ENCODE measurements around the gene FGF22. TPM values are rescaled to one million over a fixed set of nuclear protein-coding genes. Genes with fewer than 3 reads are reported as not detected.
A peak's percentile ranks its signal among the peaks of the same experiment; 100 is the strongest.

The FGF22 gene
- total and polyA plus RNA-seq, 10 of the 15 experiments (the other 5 are each of a cell fraction or from before 2014, with no cell fraction given), result 0.05 TPM; not detected in 9

DNA sequence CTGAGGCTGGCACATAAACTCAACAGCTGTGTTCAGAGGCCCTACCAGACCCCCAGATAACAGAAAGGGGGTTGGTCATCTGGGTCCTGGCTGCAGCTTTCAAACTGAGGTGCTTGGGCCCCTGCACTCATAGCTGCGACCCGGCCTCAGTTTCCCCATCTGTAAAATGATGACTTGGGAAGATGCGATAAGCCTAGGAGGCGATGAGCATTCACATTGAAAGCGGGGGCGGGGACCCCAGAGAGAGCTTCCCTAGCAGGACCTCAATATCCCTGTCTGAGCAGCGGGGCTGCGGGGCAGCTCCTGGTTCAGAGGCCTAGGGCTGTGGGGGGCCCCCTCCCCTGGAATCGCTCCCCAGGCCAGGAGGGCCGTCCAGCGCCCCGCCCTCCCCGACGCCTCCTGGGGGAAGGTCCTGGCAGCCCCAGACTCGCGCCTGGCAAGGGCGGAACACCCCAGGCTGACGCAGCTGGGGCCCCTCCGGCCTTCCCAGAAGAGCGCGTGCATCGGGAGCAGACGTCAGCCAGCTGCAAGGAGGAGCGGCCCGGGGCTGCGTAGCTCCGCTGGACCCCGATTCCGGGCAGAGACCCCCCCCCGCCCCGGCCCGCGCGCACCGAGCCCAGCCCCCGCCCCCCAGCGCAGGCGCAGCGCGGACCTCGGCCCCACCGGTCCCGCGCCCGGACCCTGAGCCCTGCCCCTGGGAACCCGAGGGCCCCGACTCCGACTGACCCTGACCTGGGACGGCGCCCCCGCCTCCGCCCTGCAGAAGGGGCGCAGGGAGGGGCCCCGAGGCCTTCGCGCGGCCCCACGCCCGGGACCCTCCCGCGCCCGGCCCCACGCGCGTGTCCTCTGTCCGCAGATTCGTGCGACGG, 40.0 kb downstream of the FGF22 start:
- H4K20me1 ChIP-seq (ENCODE audit: control insufficient read depth, insufficient read depth), result no peaks in the 10 kb centered on the region; the same call in 1 of the 2 replicates
- intact Hi-C loops (cut with micrococcal nuclease; ENCODE audit: unreplicated experiment) (loop anchor here (2.0 kb wide), 2 partner anchors 17 to 23 kb away; partner anchors contain the start of gene RNF126), in situ Hi-C loops (cut with MboI) (no loop called here)
- no peaks in the 10 kb centered on the region for H3K9me3 ChIP-seq (replicated peaks; ENCODE audit: control insufficient read depth, insufficient read depth, low read length)
- ChIA-PET SMC1A (ENCODE audit: uncharacterized antibody, unreplicated experiment) (interaction anchor here (1.2 to 1.4 kb wide), 2 partner anchors 43 to 49 kb away, joined by 3 read pairs; no protein-coding TSS in a partner anchor), CTCF (interaction anchor here (0.6 to 1.3 kb wide), 5 partner anchors 11 to 57 kb away, joined by 3 to 4 read pairs (median 3); no protein-coding TSS in a partner anchor), RAD21 (ENCODE audit: unreplicated experiment) (interaction anchor here (1.5 to 2.0 kb wide), 2 partner anchors 16 to 105 kb away, joined by 4 to 8 read pairs; partner anchors contain the start of gene RNF126), POLR2A (interaction anchor here (0.5 to 1.9 kb wide), 7 partner anchors 10 to 1405 kb away, joined by 3 to 7 read pairs (median 4); no protein-coding TSS in a partner anchor)
- peak overlapping the region; percentile 55 for H3K27ac ChIP-seq (ENCODE audit: control insufficient read depth, insufficient read depth)
- TF ChIP-seq NR2F1 (conservative IDR thresholded peaks at IDR 0.05) (peak; percentile 70), GATAD2B (conservative IDR thresholded peaks at IDR 0.05; ENCODE audit: low read depth) (peak; percentile 94; the same call in 1 of the 2 replicates), ATF7 (IDR thresholded peaks at IDR 0.05; ENCODE audit: low read depth) (no peak), CHD1 (IDR thresholded peaks at IDR 0.05; ENCODE audit: low read depth, low read length) (0 out of 2 replicates have a peak, but pooled peaks have one; percentile 25), IRF4 (IDR thresholded peaks at IDR 0.05; ENCODE audit: low read depth, low read length) (no peak), SMARCA5 (IDR thresholded peaks at IDR 0.05) (0 out of 2 replicates have a peak, but pooled peaks have one; percentile 99), ZNF207 (IDR thresholded peaks at IDR 0.05; ENCODE audit: borderline replicate concordance) (peak; percentile 86), RB1 (IDR thresholded peaks at IDR 0.05; ENCODE audit: borderline replicate concordance) (peak; percentile 90; the same call in 1 of the 2 replicates), NRF1 (conservative IDR thresholded peaks at IDR 0.05; ENCODE audit: low read depth, low read length) (peak; percentile 24; the same call in 1 of the 2 replicates), KLF5 (IDR thresholded peaks at IDR 0.05; ENCODE audit: partially characterized antibody) (peak; percentile 54), STAT1 (conservative IDR thresholded peaks at IDR 0.05) (0 out of 2 replicates have a peak, but pooled peaks have one; percentile 84), DPF2 (IDR thresholded peaks at IDR 0.05) (peak; percentile 88), EGR1 (IDR thresholded peaks at IDR 0.05; ENCODE audit: borderline replicate concordance in 1 of 2, low read depth in 2 of 2, low read length in 2 of 2) (no peak)
- TF ChIP-seq, protein P1, sequence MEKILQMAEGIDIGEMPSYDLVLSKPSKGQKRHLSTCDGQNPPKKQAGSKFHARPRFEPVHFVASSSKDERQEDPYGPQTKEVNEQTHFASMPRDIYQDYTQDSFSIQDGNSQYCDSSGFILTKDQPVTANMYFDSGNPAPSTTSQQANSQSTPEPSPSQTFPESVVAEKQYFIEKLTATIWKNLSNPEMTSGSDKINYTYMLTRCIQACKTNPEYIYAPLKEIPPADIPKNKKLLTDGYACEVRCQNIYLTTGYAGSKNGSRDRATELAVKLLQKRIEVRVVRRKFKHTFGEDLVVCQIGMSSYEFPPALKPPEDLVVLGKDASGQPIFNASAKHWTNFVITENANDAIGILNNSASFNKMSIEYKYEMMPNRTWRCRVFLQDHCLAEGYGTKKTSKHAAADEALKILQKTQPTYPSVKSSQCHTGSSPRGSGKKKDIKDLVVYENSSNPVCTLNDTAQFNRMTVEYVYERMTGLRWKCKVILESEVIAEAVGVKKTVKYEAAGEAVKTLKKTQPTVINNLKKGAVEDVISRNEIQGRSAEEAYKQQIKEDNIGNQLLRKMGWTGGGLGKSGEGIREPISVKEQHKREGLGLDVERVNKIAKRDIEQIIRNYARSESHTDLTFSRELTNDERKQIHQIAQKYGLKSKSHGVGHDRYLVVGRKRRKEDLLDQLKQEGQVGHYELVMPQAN (conservative IDR thresholded peaks at IDR 0.05), result peak; percentile 90; the same call in 1 of the 2 replicates
- TF ChIP-seq, protein P2, sequence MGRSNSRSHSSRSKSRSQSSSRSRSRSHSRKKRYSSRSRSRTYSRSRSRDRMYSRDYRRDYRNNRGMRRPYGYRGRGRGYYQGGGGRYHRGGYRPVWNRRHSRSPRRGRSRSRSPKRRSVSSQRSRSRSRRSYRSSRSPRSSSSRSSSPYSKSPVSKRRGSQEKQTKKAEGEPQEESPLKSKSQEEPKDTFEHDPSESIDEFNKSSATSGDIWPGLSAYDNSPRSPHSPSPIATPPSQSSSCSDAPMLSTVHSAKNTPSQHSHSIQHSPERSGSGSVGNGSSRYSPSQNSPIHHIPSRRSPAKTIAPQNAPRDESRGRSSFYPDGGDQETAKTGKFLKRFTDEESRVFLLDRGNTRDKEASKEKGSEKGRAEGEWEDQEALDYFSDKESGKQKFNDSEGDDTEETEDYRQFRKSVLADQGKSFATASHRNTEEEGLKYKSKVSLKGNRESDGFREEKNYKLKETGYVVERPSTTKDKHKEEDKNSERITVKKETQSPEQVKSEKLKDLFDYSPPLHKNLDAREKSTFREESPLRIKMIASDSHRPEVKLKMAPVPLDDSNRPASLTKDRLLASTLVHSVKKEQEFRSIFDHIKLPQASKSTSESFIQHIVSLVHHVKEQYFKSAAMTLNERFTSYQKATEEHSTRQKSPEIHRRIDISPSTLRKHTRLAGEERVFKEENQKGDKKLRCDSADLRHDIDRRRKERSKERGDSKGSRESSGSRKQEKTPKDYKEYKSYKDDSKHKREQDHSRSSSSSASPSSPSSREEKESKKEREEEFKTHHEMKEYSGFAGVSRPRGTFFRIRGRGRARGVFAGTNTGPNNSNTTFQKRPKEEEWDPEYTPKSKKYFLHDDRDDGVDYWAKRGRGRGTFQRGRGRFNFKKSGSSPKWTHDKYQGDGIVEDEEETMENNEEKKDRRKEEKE (IDR thresholded peaks at IDR 0.05), result 0 out of 2 replicates have a peak, but pooled peaks have one; percentile 55
- TF ChIP-seq, protein P3, sequence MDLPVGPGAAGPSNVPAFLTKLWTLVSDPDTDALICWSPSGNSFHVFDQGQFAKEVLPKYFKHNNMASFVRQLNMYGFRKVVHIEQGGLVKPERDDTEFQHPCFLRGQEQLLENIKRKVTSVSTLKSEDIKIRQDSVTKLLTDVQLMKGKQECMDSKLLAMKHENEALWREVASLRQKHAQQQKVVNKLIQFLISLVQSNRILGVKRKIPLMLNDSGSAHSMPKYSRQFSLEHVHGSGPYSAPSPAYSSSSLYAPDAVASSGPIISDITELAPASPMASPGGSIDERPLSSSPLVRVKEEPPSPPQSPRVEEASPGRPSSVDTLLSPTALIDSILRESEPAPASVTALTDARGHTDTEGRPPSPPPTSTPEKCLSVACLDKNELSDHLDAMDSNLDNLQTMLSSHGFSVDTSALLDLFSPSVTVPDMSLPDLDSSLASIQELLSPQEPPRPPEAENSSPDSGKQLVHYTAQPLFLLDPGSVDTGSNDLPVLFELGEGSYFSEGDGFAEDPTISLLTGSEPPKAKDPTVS (IDR thresholded peaks at IDR 0.05; ENCODE audit: low read depth, low read length), result no peak
- no peaks in the 10 kb centered on the region for H3K36me3 ChIP-seq (ENCODE audit: control insufficient read depth in 2 of 2, insufficient read depth in 2 of 2, low read length in 1 of 2)
- BruUV-seq (replicated peaks), result no TSS peak
- H3K79me2 ChIP-seq (ENCODE audit: control insufficient read depth, insufficient read depth, low read length), result no peaks in the 10 kb centered on the region
- FAIRE-seq, result no peak
- no peak for DNase-seq (ENCODE audit: low read depth, low spot score)
- peak; percentile 17 for ATAC-seq
- peaks cover 15% of the 10 kb centered on the region for H3K4me1 ChIP-seq (ENCODE audit: control insufficient read depth, insufficient read depth, low read length)
- peak overlapping the region; percentile 78 for H3K4me3 ChIP-seq
- peak overlapping the region; percentile 89 for H3K4me2 ChIP-seq (ENCODE audit: control insufficient read depth, insufficient read depth)
- H3K9ac ChIP-seq (ENCODE audit: control insufficient read depth, insufficient read depth, low read length), result peak overlapping the region; percentile 65; the same call in 1 of the 2 replicates
- H3K27me3 ChIP-seq (replicated peaks in 1 of 2; ENCODE audit: control insufficient read depth in 2 of 2, insufficient read depth in 2 of 2, low read length in 1 of 2), result no peaks in the 10 kb centered on the region
- WGBS (ENCODE audit: insufficient coverage, insufficient replicate concordance, low lambda C conversion rate, missing lambda C conversion rate), result 8% methylated on average over 42 of the region's 69 CpGs
- H2AFZ ChIP-seq (ENCODE audit: control insufficient read depth, low read depth, low read length), result peak overlapping the region; percentile 85

All from GM12878 (cell line).